Right lobe of liver (tissue), 6 donors: ENCODE data around the gene ACP3. TPM values are rescaled to one million over a fixed set of nuclear protein-coding genes. Genes with fewer than 3 reads are reported as not detected.

Source experiments
- ATAC-seq, 4 donors: fragments of 200-7000 bp; cut with Tn5 transposase; one replicate each; pipeline ENCODE4 v1.9.1; 2020; ENCODE audit warnings: mild to moderate bottlenecking in 4 of 4, moderate library complexity in 4 of 4
- DNase-seq, 3 donors: peaks; one replicate each; pipeline ENCODE4 v3.0.0-alpha.2; 2020
- H3K27ac ChIP-seq, 3 donors: fragments of 200-600 bp; one replicate each; pipeline ENCODE4 v1.8.0; 2022
- H3K27me3 ChIP-seq, 2 donors: fragments of 200-600 bp; one replicate each; pipeline ENCODE4 v1.8.0; 2022
- H3K36me3 ChIP-seq, 4 donors: fragments of 200-600 bp; sonication (generic) in 1 of 4; one replicate each; pipeline versions ENCODE4 v1.5.1 to v1.8.0; 2017 to 2022; ENCODE audit warnings: control low read depth in 1 of 4
- H3K4me1 ChIP-seq, 4 donors: fragments of 200-600 bp; sonication (generic) in 1 of 4; one replicate each; pipeline versions ENCODE4 v1.5.1 to v1.8.0; 2017 to 2022; ENCODE audit warnings: control low read depth in 1 of 4
- H3K4me3 ChIP-seq, 3 donors: fragments of 200-600 bp; one replicate each; pipeline ENCODE4 v1.8.0; 2022
- H3K9me3 ChIP-seq, 4 donors: fragments of 200-600 bp; sonication (generic) in 1 of 4; one replicate each; pipeline versions ENCODE4 v1.5.1 to v1.8.0; 2017 to 2022; ENCODE audit warnings: control low read depth in 1 of 4
- CTCF ChIP-seq, 4 donors: fragments of 200-600 bp in 3 of 4; fragments of 450-650 bp in 1 of 4; IDR thresholded peaks; one replicate each; pipeline versions ENCODE4 v1.5.1 to v1.8.0; 2016 to 2022; ENCODE audit warnings: antibody characterized with exemption in 4 of 4, mild to moderate bottlenecking in 2 of 4
- POLR2A ChIP-seq: fragments of 450-650 bp; IDR thresholded peaks from one replicate; pipeline ENCODE4 v1.6.1; 2017; ENCODE audit warnings: antibody characterized with exemption, mild to moderate bottlenecking
- WGBS: methylation state at CpG from one replicate; pipeline ENCODE4 v1.1.6; 2018; ENCODE audit warnings: low coverage, low lambda C conversion rate; ENCODE audit not compliant: insufficient coverage; ENCODE audit errors: missing lambda C conversion rate; 5-methylcytosine and 5-hydroxymethylcytosine counted together
- intact Hi-C, 2 donors: fragments of 100-400 bp; cut with DNase I; formaldehyde crosslinking; loops; one replicate each; pipeline versions ENCODE4 v1.11.2 to v1.14.1; 2022
- total RNA-seq, 6 experiments: library from RNA; depleted of rRNA in 2 of 6; stranded (reverse); fragments of >200 nt in 2 of 6; fragmentation: NEBNext Ultra II Directional in 3 of 6; extraction: Animal tissue kit (Norgen Biotek cat#: 25700) in 3 of 6; gene quantifications; one replicate each; pipeline versions ENCODE4 v1.1.0 to v1.2.4, GENCODE V29; 2016 to 2023
- donor health status: DM: no; HTN: yes; CAD: no.
- donor health status: DM: no; HTN: no; CAD: no.
- donor health status: DM: no; HTN: no; CAD: no.
- donor health status: DM: no; HTN: yes; CAD: no.
- donor health status: DM: no; HTN: yes; CAD: no.

ACP3 gene
- total RNA-seq, 6 experiments from 2014 or later, result 0.12 to 0.49 (median 0.22) TPM; not detected in 1

DNA sequence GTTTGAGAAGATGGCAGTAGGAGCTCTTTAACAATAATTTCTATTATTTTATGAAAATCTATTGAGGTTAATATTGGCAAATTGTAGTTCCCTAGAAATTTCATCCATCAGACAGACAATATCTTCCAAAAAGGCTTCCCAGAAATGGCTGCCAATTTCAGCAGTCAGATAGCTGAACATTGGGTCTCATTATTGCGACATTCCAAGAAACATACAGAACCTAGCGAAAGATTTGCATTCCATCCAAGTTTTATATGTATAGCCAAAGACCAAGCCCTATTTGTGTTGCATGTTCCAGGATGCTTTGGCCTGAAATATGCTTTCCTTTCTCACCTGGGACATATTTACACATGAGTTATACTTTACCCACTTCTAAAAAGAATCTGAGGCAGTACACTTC lies 24.5 kb downstream of the ACP3 start:
- no peak overlapping the region for H3K27ac ChIP-seq
- no peak for DNase-seq
- H3K4me3 ChIP-seq, result no peak overlapping the region
- peaks cover 0 to 5% (median 0%) of the 10 kb centered on the region in 4 donors for H3K4me1 ChIP-seq
- no peaks in the 10 kb centered on the region for H3K9me3 ChIP-seq
- 71% methylated on average over 2 of the region's 2 CpGs for WGBS
- no peak for TF ChIP-seq POLR2A
- TF ChIP-seq CTCF (IDR thresholded peaks at IDR 0.05), result no peak
- intact Hi-C loops, result loop anchor here in 1 of 2 donors (5.0 kb wide), 1 partner anchor 89 kb away; no protein-coding TSS in a partner anchor
- H3K27me3 ChIP-seq, result no peaks in the 10 kb centered on the region
- no peak for ATAC-seq
- H3K36me3 ChIP-seq, result no peaks in the 10 kb centered on the region

GRCh38 chr3:132342183-132342582 lies 25.0 kb downstream of the ACP3 start:
- no peaks in the 10 kb centered on the region for H3K9me3 ChIP-seq
- intact Hi-C loops, result loop anchor here in 1 of 2 donors (5.0 kb wide), 1 partner anchor 90 kb away; no protein-coding TSS in a partner anchor
- no peak overlapping the region for H3K4me3 ChIP-seq
- DNase-seq (no peak), ATAC-seq (no peak)
- TF ChIP-seq POLR2A (no peak), CTCF (IDR thresholded peaks at IDR 0.05) (no peak)
- H3K4me1 ChIP-seq, result peaks cover 0 to 5% (median 0%) of the 10 kb centered on the region in 4 donors
- H3K27me3 ChIP-seq, result no peaks in the 10 kb centered on the region
- H3K27ac ChIP-seq, result no peak overlapping the region
- WGBS, result 70% methylated on average over 5 of the region's 5 CpGs
- H3K36me3 ChIP-seq, result no peaks in the 10 kb centered on the region

- intact Hi-C loops, result loop anchor here in 1 of 2 donors (5.0 kb wide), 1 partner anchor 90 kb away; no protein-coding TSS in a partner anchor
- H3K27ac ChIP-seq, result no peak overlapping the region
- ATAC-seq, result no peak
- peaks cover 0 to 5% (median 0%) of the 10 kb centered on the region in 4 donors for H3K4me1 ChIP-seq
- no peaks in the 10 kb centered on the region for H3K27me3 ChIP-seq
- no peak for TF ChIP-seq POLR2A
- TF ChIP-seq CTCF (IDR thresholded peaks at IDR 0.05), result no peak
- no peaks in the 10 kb centered on the region for H3K36me3 ChIP-seq
- no peaks in the 10 kb centered on the region for H3K9me3 ChIP-seq
- DNase-seq, result no peak
- no peak overlapping the region for H3K4me3 ChIP-seq
- 49% methylated on average over 2 of the region's 2 CpGs for WGBS
These were observed 25.4 kb downstream of the ACP3 start for GRCh38 chr3:132342610-132343009.

DNA sequence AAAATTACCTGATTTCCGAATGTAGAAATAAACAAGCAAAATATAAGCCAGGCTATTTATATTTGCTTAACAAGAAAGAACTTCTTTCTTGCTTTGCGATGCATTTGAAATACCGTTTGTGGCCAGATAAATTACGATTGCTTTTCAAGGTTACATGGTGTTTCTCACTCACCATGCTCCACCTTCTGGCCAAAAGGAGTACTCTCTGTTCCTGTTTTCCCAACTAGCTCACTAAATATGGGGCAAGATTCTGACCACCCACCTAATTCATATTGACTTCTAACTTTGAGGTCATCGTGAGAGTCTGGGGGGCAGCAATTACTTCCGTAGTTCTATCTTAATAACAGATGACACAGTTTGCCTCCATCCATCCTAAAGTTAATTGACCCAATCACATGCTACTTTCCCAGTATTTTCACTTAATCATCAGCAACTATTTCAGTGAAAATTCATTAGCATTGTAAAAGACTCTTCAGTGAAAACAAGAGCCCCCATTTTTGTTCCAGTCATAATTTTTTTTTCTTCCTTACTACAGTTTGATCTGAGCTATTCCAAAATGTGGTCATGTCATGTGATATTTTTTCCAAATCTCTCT lies 25.9 kb downstream of the ACP3 start:
- Histone ChIP-seq H3K4me3 (no peak overlapping the region), H3K27ac (no peak overlapping the region), H3K27me3 (no peaks in the 10 kb centered on the region), H3K36me3 (no peaks in the 10 kb centered on the region), H3K9me3 (no peaks in the 10 kb centered on the region), H3K4me1 (peaks cover 0 to 5% (median 0%) of the 10 kb centered on the region in 4 donors)
- WGBS, result 0% methylated on average over 6 of the region's 6 CpGs
- peak in 1 of 3 donors; percentile 50 for DNase-seq
- intact Hi-C loops, result loop anchor here in 1 of 2 donors (5.0 kb wide), 1 partner anchor 91 kb away; no protein-coding TSS in a partner anchor
- peak; percentile 84 to 91 (median 88) for ATAC-seq
- TF ChIP-seq POLR2A, result no peak
- TF ChIP-seq CTCF (IDR thresholded peaks at IDR 0.05), result peak; percentile 73 to 85 (median 79)
